CD14-positive monocyte (primary cell): ENCODE results near the gene EN2. TPM values are rescaled to one million over a fixed set of nuclear protein-coding genes. Genes with fewer than 3 reads are reported as not detected.

Experiments
- DNase-seq, 3 donors: peaks; one replicate each; pipeline ENCODE4 v3.0.0-alpha.2; 2011 to 2022
- H2AFZ ChIP-seq: 2 replicates; pipeline ENCODE4 v1.6.0; 2012; ENCODE audit warnings: mild to moderate bottlenecking, low read depth, low read length, inconsistent platforms; ENCODE audit not compliant: insufficient read depth, poor library complexity, severe bottlenecking
- H3K27ac ChIP-seq, 2 donors: 1 replicate in 1 of 2; 2 replicates in 1 of 2; pipeline ENCODE4 v1.5.1; 2012 to 2013; ENCODE audit warnings: low read length in 2 of 2, control low read depth in 1 of 2, inconsistent platforms in 1 of 2, low read depth in 1 of 2, mild to moderate bottlenecking in 1 of 2
- H3K27me3 ChIP-seq, 2 donors: one replicate each; pipeline versions ENCODE4 v1.6.0 to v1.6.1; 2011 to 2013; ENCODE audit warnings: low read length in 2 of 2; ENCODE audit not compliant: control insufficient read depth in 2 of 2, insufficient read depth in 2 of 2
- H3K36me3 ChIP-seq, 2 donors: replicated peaks in 1 of 2; 1 replicate in 1 of 2; 2 replicates in 1 of 2; pipeline versions ENCODE4 v1.5.1 to v1.6.1; 2012 to 2013; ENCODE audit warnings: low read length in 2 of 2, control low read depth in 1 of 2, inconsistent platforms in 1 of 2, mild to moderate bottlenecking in 1 of 2; ENCODE audit not compliant: insufficient read depth in 2 of 2, control insufficient read depth in 1 of 2
- H3K4me1 ChIP-seq, 2 donors: 1 replicate in 1 of 2; 2 replicates in 1 of 2; pipeline versions ENCODE4 v1.5.1 to v1.6.1; 2012 to 2013; ENCODE audit warnings: low read length in 2 of 2, control low read depth in 1 of 2, inconsistent platforms in 1 of 2, mild to moderate bottlenecking in 1 of 2, moderate library complexity in 1 of 2; ENCODE audit not compliant: insufficient read depth in 2 of 2, control insufficient read depth in 1 of 2
- H3K4me2 ChIP-seq: replicated peaks from 2 replicates; pipeline ENCODE3; 2012; ENCODE audit warnings: low read length, moderate library complexity, mild to moderate bottlenecking; ENCODE audit not compliant: poor library complexity, severe bottlenecking; ENCODE audit errors: extremely low read depth
- H3K4me3 ChIP-seq, 3 experiments: fragments of 200-600 bp in 1 of 3; sonication (generic) in 1 of 3; replicated peaks in 1 of 3; 1 replicate in 2 of 3; 2 replicates in 1 of 3; pipeline ENCODE4 v1.5.1; 2011 to 2013; ENCODE audit warnings: low read length in 3 of 3, mild to moderate bottlenecking in 3 of 3, control low read depth in 2 of 3, low read depth in 2 of 3, inconsistent platforms in 1 of 3, moderate library complexity in 1 of 3
- H3K79me2 ChIP-seq: 2 replicates; pipeline ENCODE4 v1.6.0; 2012; ENCODE audit warnings: mild to moderate bottlenecking, control low read depth, inconsistent platforms, low read length, moderate library complexity; ENCODE audit not compliant: insufficient read depth
- H3K9ac ChIP-seq: 2 replicates; pipeline ENCODE4 v1.6.0; 2017; ENCODE audit warnings: low read length, mild to moderate bottlenecking; ENCODE audit not compliant: insufficient read depth, poor library complexity, severe bottlenecking
- H3K9me3 ChIP-seq, 2 donors: replicated peaks in 1 of 2; 1 replicate in 1 of 2; 2 replicates in 1 of 2; pipeline versions ENCODE4 v1.5.1 to v1.6.1; 2012 to 2013; ENCODE audit warnings: low read length in 2 of 2, control low read depth in 1 of 2; ENCODE audit not compliant: control insufficient read depth in 1 of 2, insufficient read depth in 1 of 2
- H4K20me1 ChIP-seq: 2 replicates; pipeline ENCODE4 v1.6.0; 2012; ENCODE audit warnings: mild to moderate bottlenecking, low read length, control low read depth, moderate library complexity; ENCODE audit not compliant: insufficient read depth
- H3K27ac Mint-ChIP-seq, 7 donors: one replicate each; pipeline ENCODE4 v1.8.0; 2020; ENCODE audit warnings: mild to moderate bottlenecking in 7 of 7, mixed read lengths in 7 of 7, moderate library complexity in 6 of 7, inconsistent platforms in 2 of 7
- H3K27me3 Mint-ChIP-seq, 3 donors: one replicate each; pipeline ENCODE4 v1.8.0; 2021 to 2022; ENCODE audit warnings: low read depth in 3 of 3, mild to moderate bottlenecking in 3 of 3, mixed read lengths in 3 of 3, moderate library complexity in 3 of 3, inconsistent platforms in 1 of 3
- H3K36me3 Mint-ChIP-seq, 2 donors: one replicate each; pipeline ENCODE4 v1.8.0; 2020; ENCODE audit warnings: mixed read lengths in 2 of 2, inconsistent platforms in 1 of 2, mild to moderate bottlenecking in 1 of 2
- H3K4me1 Mint-ChIP-seq: one replicate; pipeline ENCODE4 v1.8.0; 2020; ENCODE audit warnings: mild to moderate bottlenecking, mixed read lengths
- H3K4me3 Mint-ChIP-seq, 2 donors: one replicate each; pipeline ENCODE4 v1.8.0; 2020; ENCODE audit warnings: mild to moderate bottlenecking in 2 of 2, mixed read lengths in 2 of 2, moderate library complexity in 1 of 2
- H3K9me3 Mint-ChIP-seq, 7 donors: one replicate each; pipeline ENCODE4 v1.8.0; 2020 to 2022; ENCODE audit warnings: mixed read lengths in 7 of 7, mild to moderate bottlenecking in 6 of 7, moderate library complexity in 6 of 7, inconsistent platforms in 2 of 7
- CTCF ChIP-seq: fragments of 200-600 bp; IDR thresholded peaks from one replicate; pipeline ENCODE4 v1.8.0; 2022; ENCODE audit warnings: antibody characterized with exemption, mild to moderate bottlenecking
- WGBS: methylation state at CpG from one replicate; pipeline ENCODE4 v1.1.5; 2013; ENCODE audit warnings: missing lambda C conversion rate; ENCODE audit not compliant: insufficient coverage; 5-methylcytosine and 5-hydroxymethylcytosine counted together
- intact Hi-C, 2 donors: fragments of 100-400 bp; cut with micrococcal nuclease; formaldehyde crosslinking; loops; one replicate each; pipeline versions ENCODE4 v1.15.0 to v1.15.1; 2023
- polyA plus RNA-seq, 3 donors: library from polyadenylated mRNA; depleted of rRNA in 1 of 3; unstranded in 2 of 3; stranded (reverse) in 1 of 3; fragments of 300-500 nt in 2 of 3; fragments of >200 nt in 1 of 3; fragmentation: Illumina TruSeq in 2 of 3; gene quantifications; 1 replicate in 2 of 3; 2 replicates in 1 of 3; pipeline ENCODE4 v1.2.3, GENCODE V29; 2012 to 2021

EN2 gene
- polyA plus RNA-seq, 3 donors, result not detected

- Mint-ChIP-seq H3K4me3 (peak overlapping the region; percentile 82 to 97), H3K27me3 (peaks cover 36 to 82% (median 47%) of the 10 kb centered on the region in 3 donors), H3K36me3 (peaks cover 0 to 4% of the 10 kb centered on the region in 2 donors), H3K27ac (peak overlapping the region in 1 of 7 donors; percentile 77), H3K4me1 (peaks cover 23% of the 10 kb centered on the region), H3K9me3 (peaks cover 7 to 19% (median 10%) of the 10 kb centered on the region in 7 donors)
- WGBS, result 72% methylated on average over 27 of the region's 32 CpGs
- H3K4me1 ChIP-seq, result peaks cover 20 to 21% of the 10 kb centered on the region in 2 donors
- H3K27ac ChIP-seq, result no peak overlapping the region
- H3K27me3 ChIP-seq, result peaks cover 0 to 60% of the 10 kb centered on the region in 2 donors
- H3K4me2 ChIP-seq, result peak overlapping the region; percentile 80
- no peaks in the 10 kb centered on the region for H3K9me3 ChIP-seq
- H4K20me1 ChIP-seq, result no peaks in the 10 kb centered on the region
- TF ChIP-seq CTCF, result no peak
- H3K36me3 ChIP-seq, result no peaks in the 10 kb centered on the region
- peak overlapping the region; percentile 27 to 72 (median 35) for H3K4me3 ChIP-seq
- H2AFZ ChIP-seq, result peak overlapping the region; percentile 77
- DNase-seq, result no peak
- H3K9ac ChIP-seq, result peak overlapping the region; percentile 43
- intact Hi-C loops, result no loop called here
- no peaks in the 10 kb centered on the region for H3K79me2 ChIP-seq
Measured at GRCh38 chr7:155489862-155490696, 32.1 kb downstream of the EN2 start.

- Histone ChIP-seq H3K79me2 (no peaks in the 10 kb centered on the region), H3K4me3 (peak overlapping the region; percentile 27 to 72 (median 35)), H3K27me3 (peaks cover 0 to 60% of the 10 kb centered on the region in 2 donors), H2AFZ (peak overlapping the region; percentile 77), H3K9me3 (no peaks in the 10 kb centered on the region), H4K20me1 (no peaks in the 10 kb centered on the region), H3K27ac (no peak overlapping the region), H3K4me2 (peak overlapping the region; percentile 80), H3K9ac (peak overlapping the region; percentile 43), H3K36me3 (no peaks in the 10 kb centered on the region), H3K4me1 (peaks cover 20 to 21% of the 10 kb centered on the region in 2 donors)
- WGBS, result 32% methylated on average over 36 of the region's 47 CpGs
- H3K27me3 Mint-ChIP-seq, result peaks cover 38 to 80% (median 45%) of the 10 kb centered on the region in 3 donors
- DNase-seq, result peak; percentile 23 to 39 (median 28)
- H3K36me3 Mint-ChIP-seq, result peaks cover 0 to 4% of the 10 kb centered on the region in 2 donors
- TF ChIP-seq CTCF, result no peak
- peak overlapping the region; percentile 82 to 97 for H3K4me3 Mint-ChIP-seq
- peak overlapping the region in 2 of 7 donors; percentile 26 to 45 for H3K27ac Mint-ChIP-seq
- peaks cover 7 to 19% (median 10%) of the 10 kb centered on the region in 7 donors for H3K9me3 Mint-ChIP-seq
- H3K4me1 Mint-ChIP-seq, result peaks cover 23% of the 10 kb centered on the region
- intact Hi-C loops, result no loop called here
Measured at GRCh38 chr7:155490697-155491628, 33.0 kb downstream of the EN2 start.
